HG03175 (cell line): ENCODE data around the gene TGM1.

Experiments used
- ATAC-seq: cut with Tn5 transposase; IDR thresholded peaks from one replicate; pipeline ENCODE4 v1.9.1; 2021; ENCODE audit warnings: mild to moderate bottlenecking, moderate library complexity; ENCODE audit not compliant: unreplicated experiment

Gene TGM1

GRCh38 chr14:24271134-24271833 is 8.3 kb upstream of the TGM1 start, which contains the start of gene RABGGTA:
Gene RABGGTA, minus strand, starts transcription at chr14:24271597. Its CDS starts 482 bp downstream, at chr14:24271115.
- ATAC-seq = peak; percentile 89

DNA sequence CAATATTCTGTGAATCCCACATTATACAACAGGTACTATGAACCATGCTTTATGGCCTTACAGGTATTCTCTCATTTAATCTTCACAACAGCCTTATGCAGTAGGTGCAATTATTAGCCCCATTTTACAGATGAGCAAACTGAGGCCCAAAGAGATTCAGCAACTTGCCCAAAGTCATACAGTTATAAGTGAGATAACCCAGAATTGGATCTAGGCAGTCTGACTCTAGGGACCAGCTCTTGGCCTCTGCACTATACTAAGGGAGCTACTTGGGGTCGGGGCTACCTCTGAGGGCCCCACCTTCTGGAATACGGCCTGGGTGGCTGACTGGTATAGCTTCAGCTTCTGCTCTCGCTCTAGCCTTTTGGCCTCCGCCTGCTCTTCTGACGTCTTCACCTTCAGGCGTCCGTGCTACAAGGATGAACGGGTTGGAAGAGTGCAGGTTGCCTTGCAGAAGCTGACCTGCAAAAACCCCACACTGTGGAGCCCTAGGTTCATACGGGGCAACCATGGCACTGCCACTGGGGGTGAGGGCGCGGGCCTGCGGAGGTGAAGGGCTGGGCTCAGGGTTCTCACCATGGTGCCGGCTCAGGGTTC is 7.7 kb upstream of the TGM1 start:
- ATAC-seq = peak; percentile 2

DNA sequence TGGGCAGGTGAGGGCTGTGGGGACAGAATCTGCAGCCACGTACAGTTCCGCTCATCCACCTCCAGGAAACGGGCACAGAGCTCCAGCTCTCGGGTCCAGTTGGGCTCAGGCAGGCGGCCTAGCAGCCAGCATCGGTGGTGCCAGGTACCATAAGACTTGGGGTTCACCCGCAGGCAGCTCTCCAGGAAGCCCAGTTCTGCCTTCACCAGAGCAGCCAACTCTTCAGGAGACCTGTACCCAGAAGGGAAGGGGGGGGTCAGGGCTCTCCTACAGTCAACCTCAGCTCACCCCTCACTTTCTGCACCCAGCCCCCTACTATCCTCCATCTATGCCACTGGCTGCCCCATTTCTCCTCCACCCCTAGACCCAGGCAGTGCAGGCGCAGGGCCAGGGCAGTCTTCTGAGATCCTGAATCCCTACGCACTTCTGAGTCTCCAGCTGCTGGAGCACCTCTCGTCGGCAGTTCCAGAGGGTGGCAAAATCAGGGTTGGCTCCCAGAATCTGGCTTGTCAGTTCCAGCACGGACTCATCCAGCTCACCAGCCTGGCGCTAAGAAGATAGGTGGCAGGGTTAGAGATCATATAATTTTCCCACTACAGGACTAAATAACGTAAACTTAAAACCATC is 7.0 kb upstream of the TGM1 start:
- ATAC-seq = no peak

DNA sequence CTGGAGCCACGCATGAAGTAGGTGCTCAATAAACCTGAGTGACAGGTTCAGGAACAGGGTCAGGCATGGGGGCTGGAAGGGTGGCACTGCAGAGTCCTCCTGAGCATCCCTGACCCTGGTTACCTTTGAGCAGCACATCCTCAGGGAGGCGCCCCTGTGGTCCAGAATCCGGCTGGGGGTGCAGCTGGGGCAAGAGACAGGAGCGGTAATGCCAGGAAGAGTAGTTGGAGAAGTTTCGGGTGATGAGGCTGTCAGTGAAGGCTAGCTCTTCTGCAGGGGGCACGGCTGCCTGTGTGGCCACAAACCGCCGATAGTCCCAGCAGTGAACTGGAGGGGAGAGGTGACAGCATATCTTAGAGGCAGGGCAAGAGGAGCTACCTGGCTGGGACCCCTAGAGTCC is 6.4 kb upstream of the TGM1 start:
- ATAC-seq = no peak

- ATAC-seq = no peak
Observed at GRCh38 chr14:24268225-24268624, 5.2 kb upstream of the TGM1 start.

DNA sequence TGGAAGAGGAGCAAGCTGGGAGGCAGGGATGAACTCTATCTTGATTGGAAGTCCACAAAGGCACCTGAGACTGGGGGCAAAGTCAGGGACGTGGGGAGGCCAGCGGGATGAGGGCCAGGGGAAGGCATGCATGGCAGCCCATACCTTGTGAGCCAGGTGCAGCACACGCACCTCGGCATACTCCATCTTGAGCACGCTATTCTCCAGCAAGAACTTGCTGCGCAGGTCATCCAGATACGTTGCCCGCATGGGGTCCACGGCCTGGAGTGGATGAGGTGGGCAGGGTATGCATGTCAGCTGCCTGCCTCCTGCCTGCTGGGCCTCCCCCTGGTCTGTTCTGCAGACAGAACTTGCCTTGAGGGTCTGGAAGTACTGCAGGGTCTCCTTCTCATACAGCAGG is 4.5 kb upstream of the TGM1 start:
- ATAC-seq = no peak

- no peak for ATAC-seq
Observed at GRCh38 chr14:24266344-24267244, 3.6 kb upstream of the TGM1 start.

DNA sequence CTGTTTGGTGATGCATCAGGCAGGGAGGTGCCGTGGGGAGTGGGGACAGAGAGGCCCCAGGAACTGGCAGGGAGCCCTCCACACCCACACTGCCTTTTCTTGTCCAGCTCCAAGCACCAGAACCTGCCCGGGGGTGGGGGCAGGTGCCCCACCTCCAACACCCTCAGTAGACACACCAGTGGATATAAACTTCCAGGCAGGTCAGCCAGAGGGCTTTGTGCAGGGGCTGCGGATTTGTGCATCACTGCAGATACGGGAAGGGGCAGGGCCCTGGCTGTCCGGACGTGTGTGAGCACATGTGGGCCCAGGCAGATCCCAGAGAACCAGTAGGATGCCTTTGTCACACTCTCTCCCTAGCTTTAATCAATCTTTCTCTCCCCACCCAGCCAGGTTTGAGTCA is 1.3 kb upstream of the TGM1 start:
- ATAC-seq = no peak

DNA sequence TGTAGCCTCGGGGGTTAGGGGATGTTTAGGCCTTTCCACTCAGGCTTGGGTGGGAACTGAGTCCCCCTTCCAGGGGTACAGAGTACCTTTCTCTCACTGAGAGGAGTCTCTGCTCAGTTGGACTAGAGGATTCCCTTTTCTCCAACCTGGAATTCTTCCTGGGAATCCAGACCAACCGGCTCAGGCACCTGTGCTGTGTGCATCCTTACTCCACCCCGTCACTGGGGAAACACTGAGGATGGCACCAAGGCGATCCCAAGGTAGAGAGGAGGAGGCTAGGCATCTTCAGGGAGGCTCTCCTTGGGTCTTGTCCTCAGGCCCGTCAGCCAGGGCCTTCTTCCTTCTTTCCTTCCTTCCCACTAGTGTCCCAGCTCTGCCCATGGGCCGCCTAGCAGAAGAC is 871 bp upstream of the TGM1 start:
- ATAC-seq = no peak

- no peak for ATAC-seq
Observed at GRCh38 chr14:24261969-24262327, 1.0 kb downstream of the TGM1 start.

DNA sequence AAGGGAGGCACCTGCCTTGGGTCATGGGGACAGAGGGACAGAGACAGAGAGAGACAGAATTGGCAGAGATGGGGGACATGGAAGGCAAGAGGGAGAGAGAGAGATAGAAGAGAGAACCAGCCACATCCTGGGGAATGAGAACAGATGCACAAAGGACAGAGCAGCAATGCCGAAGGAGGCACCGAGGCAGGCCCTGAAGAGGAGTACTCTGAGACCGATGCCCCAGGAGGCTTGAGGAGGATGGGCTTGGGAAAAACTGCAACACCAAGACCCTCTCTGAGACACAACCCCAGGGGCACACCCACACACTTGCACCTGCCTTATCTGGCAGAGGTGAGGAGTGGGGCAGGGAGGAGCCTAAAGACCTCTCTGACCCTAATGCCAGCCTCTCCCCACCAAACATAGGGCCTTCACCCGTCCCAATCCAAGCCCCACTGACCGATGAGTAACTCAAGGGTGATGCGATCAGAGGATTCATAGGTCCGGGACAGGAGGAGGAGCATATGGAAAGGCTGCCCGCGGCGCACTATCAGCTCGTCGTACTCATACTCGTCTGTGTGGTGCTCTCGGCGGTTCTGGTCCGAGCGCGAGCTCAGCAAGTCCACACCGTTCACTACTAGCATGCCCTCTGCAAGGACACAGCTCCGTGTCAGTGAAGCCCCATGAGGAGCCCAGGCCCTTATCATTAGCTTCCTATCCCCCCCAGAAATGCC is 1.6 kb downstream of the TGM1 start:
- ATAC-seq = no peak

GRCh38 chr14:24260780-24261157 is 2.2 kb downstream of the TGM1 start:
- ATAC-seq = no peak

- no peak for ATAC-seq
Observed at GRCh38 chr14:24260026-24260779, 2.8 kb downstream of the TGM1 start.

DNA sequence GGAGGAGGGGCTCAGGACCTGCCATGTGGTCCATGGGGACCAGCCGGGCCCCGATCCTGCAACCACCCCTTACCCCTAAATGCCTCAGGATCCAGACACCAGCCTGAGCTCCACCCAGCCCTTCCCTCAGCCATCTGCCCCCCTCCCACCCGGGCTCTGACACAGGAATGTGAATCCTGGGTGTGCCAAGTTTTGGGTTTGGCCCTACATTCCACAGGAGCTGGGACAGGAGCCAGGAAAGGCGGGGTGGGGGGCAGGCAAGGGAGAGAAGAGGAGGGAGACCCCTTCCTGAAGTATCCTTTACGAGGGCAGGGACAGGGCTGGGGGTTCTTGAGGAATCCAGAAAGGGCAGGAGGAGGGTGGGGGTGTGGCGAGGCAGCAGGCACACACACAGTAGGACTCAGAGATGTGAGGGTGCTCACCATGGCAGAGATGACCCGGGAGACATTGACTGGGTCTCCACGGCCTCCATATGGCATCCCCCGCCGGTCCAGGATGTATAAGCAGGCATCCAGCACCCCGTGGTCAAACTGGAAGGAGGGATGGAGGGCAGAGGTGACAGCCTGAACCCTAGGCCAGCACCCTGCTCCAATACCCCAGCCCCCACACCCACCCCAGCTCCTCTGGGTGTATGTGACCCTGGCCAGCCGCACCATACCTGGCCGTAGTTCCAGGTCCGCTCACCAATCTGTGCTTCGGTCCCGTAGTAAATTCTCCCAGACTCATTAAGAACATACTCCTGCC is 3.5 kb downstream of the TGM1 start:
- ATAC-seq = no peak

DNA sequence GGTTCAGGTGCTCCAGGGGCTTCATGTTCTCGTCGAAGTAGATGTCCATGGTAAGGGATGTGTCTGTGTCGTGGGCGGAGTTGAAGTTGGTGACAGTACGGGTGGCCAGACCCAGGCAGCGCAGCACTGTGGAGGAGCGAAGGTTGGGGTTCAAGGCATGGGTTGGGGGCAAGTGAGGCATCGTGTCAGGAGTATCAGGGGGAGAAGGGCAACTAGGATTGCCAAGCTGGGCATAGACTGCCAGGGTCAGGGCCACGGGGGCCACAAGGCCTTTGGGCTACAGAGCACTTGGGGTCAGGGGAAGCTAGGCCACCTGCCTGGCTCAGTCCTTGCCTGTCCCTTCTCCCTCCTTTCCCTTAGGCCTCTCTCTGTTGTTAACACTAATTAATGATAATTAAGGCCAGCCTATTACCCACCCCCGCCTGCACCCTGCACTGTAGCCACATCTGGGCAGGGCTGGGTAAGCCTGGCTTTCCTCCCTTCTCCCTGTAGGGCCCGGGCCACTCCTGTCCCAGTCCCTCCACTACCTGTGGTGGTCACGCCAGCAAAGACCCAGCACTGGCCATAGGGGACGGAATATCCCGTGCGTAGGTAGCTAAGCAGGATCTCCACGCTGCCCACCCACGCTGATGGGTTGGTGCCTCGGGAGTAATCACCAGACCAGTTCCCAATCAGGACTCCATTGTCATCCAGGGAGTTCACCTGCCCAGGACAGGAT is 4.3 kb downstream of the TGM1 start:
- ATAC-seq = no peak

DNA sequence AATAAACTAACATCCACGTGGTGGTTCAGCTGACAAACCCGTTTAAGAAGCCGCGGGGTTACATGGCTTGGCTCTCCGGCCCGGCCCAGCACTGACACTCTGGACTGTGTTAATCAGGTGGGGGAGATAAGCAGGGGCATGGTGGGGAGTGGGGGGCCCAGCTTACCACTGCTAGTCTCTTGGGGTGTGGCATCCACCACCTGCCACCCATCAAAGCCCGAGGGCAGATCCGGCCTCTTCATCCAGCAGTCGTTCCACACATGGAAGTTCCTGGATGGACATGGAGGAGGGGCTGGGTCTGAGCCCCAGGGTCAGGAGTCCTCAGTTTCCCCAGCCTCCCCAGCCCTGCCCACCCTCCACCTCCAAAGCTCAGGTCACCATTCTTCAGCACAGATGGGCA is 4.9 kb downstream of the TGM1 start:
- ATAC-seq = no peak

GRCh38 chr14:24256960-24257359 is 6.0 kb downstream of the TGM1 start:
- no peak for ATAC-seq

- ATAC-seq = no peak
Observed at GRCh38 chr14:24255931-24256711, 6.9 kb downstream of the TGM1 start.
